ENCODE results near the gene MARCHF3.
A peak's percentile ranks its signal among the peaks of the same experiment; 100 is the strongest.

The MARCHF3 gene

GRCh38 chr5:126981701-126982100 is 48.7 kb downstream of the MARCHF3 start:
- no peak for DNase-seq

- no peak for DNase-seq
Measured at GRCh38 chr5:126981222-126981621, 49.1 kb downstream of the MARCHF3 start.

GRCh38 chr5:126978258-126978657 is 52.1 kb downstream of the MARCHF3 start:
- DNase-seq: no peak

GRCh38 chr5:126976520-126977172 is 53.7 kb downstream of the MARCHF3 start:
- DNase-seq: no peak

- no peak for DNase-seq
Measured at GRCh38 chr5:126975796-126976195, 54.6 kb downstream of the MARCHF3 start.

- no peak for DNase-seq
Measured at GRCh38 chr5:126973193-126973592, 57.2 kb downstream of the MARCHF3 start.

GRCh38 chr5:126972062-126972895 is 58.1 kb downstream of the MARCHF3 start:
- no peak for DNase-seq

- DNase-seq: no peak
Measured at GRCh38 chr5:126971455-126972031, 58.8 kb downstream of the MARCHF3 start.

- DNase-seq: no peak
Measured at GRCh38 chr5:126970517-126971017, 59.8 kb downstream of the MARCHF3 start.

GRCh38 chr5:126969548-126969947 is 60.8 kb downstream of the MARCHF3 start:
- DNase-seq: no peak

GRCh38 chr5:126967808-126968466 is 62.4 kb downstream of the MARCHF3 start:
- DNase-seq: no peak

GRCh38 chr5:126965487-126965886 is 64.9 kb downstream of the MARCHF3 start:
- DNase-seq: no peak

- DNase-seq: peak; percentile 3
Measured at GRCh38 chr5:126965061-126965475, 65.3 kb downstream of the MARCHF3 start.

- DNase-seq: no peak
Measured at GRCh38 chr5:126963822-126964375, 66.5 kb downstream of the MARCHF3 start.

GRCh38 chr5:126961702-126962101 is 68.7 kb downstream of the MARCHF3 start:
- peak; percentile 71 for DNase-seq

- no peak for DNase-seq
Measured at GRCh38 chr5:126961128-126961527, 69.2 kb downstream of the MARCHF3 start.

GRCh38 chr5:126959188-126959587 is 71.2 kb downstream of the MARCHF3 start:
- no peak for DNase-seq

GRCh38 chr5:126956991-126957390 is 73.4 kb downstream of the MARCHF3 start:
- no peak for DNase-seq

GRCh38 chr5:126954981-126955380 is 75.4 kb downstream of the MARCHF3 start:
- no peak for DNase-seq

- DNase-seq: no peak
Measured at GRCh38 chr5:126953640-126954039, 76.7 kb downstream of the MARCHF3 start.

- no peak for DNase-seq
Measured at GRCh38 chr5:126949475-126949874, 80.9 kb downstream of the MARCHF3 start.

- DNase-seq: no peak
Measured at GRCh38 chr5:126948453-126948852, 81.9 kb downstream of the MARCHF3 start.

- no peak for DNase-seq
Measured at GRCh38 chr5:126948011-126948355, 82.4 kb downstream of the MARCHF3 start.
